Amniotic stem cell (primary cell): ENCODE data around the gene PNPLA5.

ENCODE experiments used
- DNase-seq: peaks from one replicate; lab custom pipeline; 2025; lab: John Stamatoyannopoulos, UW

The PNPLA5 gene

GRCh38 chr22:43838571-43839307 lies 53.1 kb downstream of the PNPLA5 start:
- no peak for DNase-seq

GRCh38 chr22:43838161-43838560 lies 53.7 kb downstream of the PNPLA5 start:
- DNase-seq: no peak

DNA sequence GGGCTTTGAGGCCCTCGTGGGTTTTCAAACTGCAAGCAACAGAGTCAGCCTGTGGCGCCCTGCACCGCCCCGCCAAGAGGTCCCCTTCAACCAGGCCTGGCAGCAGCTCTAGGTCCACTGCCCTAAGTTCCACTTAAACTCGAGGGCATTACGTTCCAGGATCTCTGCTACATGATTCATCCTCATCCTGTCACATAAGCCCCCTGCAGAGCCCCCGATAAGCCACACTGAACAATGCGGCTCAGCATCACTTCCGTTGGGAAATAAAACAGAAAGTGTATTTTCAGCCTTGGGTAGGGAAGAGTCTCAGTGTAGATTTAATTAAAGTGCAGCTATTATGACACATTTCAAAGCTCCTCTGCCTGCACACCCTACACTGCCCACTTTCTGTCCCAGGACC lies 54.1 kb downstream of the PNPLA5 start:
- no peak for DNase-seq

GRCh38 chr22:43835736-43836135 lies 56.1 kb downstream of the PNPLA5 start:
- DNase-seq: no peak

DNA sequence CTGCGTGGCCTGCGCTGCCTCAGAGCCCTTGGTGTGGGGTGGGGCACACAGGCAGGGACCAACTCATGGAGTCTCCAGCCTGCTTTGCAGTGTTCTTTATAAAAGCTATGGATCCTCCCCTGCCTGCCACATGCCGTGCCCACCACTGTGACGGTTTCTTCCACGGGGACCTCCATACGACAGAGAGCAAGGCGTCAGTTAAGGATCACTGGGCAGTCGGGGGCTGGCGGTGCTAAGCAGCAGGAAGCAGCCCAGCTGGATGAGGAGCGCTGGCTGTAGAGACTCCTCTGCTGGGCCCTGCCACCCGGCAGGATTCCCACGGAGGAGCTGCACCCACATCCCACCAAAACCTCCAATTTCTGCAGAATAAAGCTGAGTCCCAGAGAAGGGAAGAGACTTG lies 56.6 kb downstream of the PNPLA5 start:
- DNase-seq: no peak

DNA sequence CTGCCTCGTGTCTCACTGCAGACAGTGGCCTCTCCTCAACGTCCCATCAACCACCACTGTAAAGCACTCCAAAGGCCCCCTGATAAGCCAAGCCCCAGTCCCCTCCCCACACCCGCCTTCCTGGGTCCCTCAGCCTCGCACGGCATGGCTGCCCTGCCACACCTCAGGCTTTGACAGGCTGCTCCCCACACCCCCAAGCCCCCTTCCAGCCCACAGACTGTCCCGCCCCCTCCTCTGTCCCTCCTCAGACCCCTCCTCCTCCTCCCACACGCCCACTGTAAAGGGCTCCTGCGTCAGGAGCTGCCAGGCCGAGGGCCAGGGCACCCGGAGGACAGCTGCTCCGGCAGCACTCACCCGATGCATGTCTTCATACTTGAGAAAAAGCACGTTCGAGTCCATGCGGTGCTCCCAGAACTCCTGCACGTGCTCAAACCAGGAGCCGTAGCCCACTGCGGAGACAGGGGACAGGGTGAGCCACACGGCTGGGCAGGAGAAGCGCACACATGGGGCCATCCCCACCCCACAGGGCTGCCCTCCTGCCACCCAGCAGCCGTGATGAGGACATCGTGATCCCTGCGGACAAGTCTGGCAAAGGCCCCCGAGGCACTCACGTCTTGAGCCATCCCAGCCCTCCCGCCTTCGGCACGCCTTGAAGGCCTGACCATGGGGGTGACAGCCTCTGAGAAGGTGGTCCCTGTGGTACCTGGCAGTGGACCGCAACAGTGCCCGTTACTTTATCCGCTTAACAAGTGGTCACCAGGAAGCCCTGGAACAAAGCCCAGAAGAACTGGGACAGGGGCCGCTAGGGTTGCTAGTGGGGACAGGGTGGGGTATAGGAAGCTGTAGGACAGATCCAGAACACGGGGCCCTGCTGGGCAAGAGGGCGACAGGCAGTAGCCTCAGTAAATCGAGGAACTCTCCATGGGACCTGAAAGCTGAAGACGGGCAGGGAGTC lies 58.2 kb downstream of the PNPLA5 start:
- DNase-seq: no peak

GRCh38 chr22:43832393-43833265 lies 59.2 kb downstream of the PNPLA5 start:
- DNase-seq: no peak

- DNase-seq: no peak
These were observed 60.0 kb downstream of the PNPLA5 start for GRCh38 chr22:43831561-43832392.

DNA sequence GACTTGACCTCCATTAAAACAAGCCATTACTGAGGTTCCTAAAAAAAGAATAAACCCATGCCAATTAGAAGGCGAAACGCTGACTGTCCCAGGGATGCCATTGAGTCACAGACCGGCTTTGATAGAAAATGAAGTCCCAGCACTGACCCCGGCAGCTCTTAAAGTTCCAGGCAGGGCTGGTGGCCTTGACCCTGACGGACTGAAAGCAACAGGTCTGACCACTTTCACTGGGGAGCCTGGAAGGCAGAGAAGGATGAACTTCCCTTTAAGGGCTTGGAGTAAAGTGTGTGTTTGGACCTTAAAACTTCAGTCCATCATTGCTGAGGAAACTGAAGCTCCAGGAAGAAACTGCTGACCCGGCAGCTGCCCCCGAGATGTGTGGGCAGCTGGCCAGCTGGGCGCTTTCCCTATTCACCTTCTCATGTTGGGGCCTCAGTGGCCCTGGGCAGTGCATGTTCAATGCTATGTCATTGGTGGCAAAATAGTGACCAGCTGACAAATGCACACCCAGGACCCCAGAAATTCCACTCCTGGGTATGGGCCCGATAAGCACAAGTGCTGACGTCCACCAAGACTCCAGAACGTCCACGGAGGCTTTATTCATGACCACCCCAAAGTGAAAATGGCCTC lies 60.8 kb downstream of the PNPLA5 start:
- DNase-seq: no peak

DNA sequence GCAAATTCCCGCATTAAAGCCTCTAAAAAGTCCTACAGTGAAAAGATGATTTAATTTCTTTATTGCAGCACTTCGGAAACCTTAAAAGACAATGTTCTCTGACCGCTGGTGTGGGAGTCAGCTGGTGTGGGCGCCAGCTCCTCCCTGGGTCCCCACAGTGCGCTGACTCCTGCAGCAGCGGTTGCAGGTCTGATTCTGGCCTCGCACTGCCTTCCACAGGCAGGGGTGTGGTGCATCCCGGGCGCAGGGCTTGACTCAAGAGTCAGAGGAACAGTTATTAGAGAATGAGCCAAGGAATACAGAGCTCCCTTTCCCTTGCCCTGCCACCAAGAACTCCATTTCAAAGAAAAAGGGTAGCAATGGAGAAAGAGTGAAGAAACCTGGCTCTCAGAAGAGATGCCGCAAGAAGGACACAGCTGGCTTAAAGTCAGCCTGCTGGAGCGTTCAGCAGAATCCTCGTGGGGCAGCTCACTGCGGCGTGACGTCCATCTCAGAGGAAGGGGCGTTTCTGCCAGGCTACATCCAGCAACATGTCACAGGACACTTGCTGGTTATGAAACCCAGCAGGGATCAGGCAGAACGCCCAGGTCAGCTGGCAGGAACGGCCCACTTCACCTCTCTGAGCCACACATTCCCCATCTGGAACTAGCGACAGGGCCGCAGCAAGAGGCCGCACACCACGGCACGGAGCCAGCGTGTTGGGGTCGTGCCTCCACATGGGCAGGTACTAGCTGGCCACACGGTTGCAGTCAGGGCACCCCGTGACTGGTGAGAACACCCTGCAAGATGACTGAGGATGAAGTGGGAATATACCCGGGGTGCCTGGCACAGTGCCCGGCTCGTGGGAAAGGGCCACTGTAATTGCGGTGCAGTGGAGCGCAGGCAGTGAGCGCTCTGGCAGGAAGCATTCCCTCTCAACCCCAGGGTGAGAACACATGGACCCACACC lies 61.6 kb downstream of the PNPLA5 start:
- DNase-seq: no peak
